ENCODE measurements around the gene KRTAP9-6.
"Not testable (repeated sequence)": the region's sequence is repeated elsewhere in the genome, so short reads cannot be mapped to it uniquely, and the experiment has no call there.

KRTAP9-6 gene

DNA sequence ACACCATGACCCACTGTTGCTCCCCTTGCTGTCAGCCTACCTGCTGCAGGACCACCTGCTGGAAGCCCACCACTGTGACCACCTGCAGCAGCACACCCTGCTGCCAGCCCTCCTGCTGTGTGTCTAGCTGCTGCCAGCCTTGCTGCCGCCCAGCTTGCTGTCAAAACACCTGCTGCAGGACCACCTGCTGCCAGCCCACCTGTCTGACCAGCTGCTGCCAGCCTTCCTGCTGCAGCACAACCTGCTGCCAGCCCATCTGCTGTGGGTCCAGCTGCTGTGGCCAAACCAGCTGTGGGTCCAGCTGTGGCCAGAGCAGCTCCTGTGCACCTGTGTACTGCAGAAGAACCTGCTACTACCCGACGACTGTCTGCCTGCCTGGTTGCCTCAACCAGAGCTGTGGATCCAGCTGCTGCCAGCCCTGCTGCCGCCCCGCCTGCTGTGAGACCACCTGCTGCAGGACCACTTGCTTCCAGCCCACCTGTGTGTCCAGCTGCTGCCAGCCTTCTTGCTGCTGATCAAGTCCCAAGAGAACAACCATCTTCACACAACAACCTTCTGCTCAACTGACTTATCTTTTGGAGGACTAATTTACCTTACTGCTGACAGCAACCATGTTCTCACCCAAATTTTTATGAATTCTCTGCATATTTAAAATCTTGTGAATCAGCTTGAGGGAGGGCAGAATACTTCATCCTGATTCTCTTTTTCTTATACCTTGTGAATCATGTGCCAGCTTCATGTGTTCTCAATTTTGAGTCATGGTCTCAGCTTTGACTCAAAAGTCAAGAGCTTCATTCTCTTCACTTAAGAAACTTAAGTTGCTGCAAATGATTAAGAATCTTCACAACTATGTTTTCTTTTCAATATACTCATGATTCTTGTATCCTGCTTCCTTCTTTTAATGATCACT lies 9.5 kb upstream of the KRTAP9-6 start, which contains the start of gene KRTAP9-9:
TSS of gene KRTAP9-9 (plus strand) at position 4 of the 910 bp plus-strand sequence.
- H3K4me3 Mint-ChIP-seq; H3K27ac Mint-ChIP-seq; H3K4me1 Mint-ChIP-seq (ENCODE audit: low read depth); H3K36me3 Mint-ChIP-seq (ENCODE audit: low read depth); H3K27me3 Mint-ChIP-seq; H3K9me3 Mint-ChIP-seq: not testable (repeated sequence)

DNA sequence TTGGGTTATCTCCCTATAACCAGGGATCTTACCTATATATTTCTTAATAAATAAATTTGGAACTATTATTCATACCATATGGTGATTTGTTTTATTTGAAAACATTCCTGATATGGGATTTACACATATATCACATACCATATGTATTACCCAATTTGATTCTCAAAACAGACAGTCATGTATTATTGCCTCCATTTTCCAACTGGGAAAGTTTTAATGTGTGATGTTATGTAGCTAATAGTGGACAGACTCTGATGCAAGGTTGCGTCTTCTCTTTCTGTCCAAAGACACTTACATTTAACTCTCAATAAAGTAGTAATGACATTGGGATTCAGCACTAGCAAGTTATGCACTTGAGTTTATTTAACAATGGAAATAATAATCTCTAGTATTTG lies 8.9 kb upstream of the KRTAP9-6 start:
- Mint-ChIP-seq H3K4me1 (ENCODE audit: low read depth) (peaks cover 13% of the 10 kb centered on the region), H3K27ac (no peak overlapping the region), H3K27me3 (peaks cover 4% of the 10 kb centered on the region), H3K9me3 (no peaks in the 10 kb centered on the region), H3K4me3 (no peak overlapping the region), H3K36me3 (ENCODE audit: low read depth) (no peaks in the 10 kb centered on the region)

DNA sequence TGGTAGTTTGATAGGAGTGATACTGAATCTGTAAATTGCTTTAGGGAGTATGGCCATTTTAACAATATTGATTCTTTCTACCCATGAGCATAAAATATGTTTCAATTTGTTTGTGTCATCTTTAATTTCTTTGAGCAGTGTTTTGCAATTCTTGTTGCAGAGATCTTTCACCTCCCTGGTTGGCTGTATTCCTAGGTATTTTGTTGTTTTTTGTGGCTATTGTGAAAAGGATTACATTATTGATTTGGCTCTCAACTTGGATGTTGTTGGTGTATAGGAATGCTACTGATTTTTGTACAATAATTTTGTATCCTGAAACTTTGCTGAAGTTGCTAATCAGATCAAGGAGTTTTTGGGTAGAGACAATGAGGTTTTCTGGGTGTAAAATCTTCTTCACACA lies 6.8 kb upstream of the KRTAP9-6 start:
- no peak overlapping the region for H3K4me3 Mint-ChIP-seq
- no peaks in the 10 kb centered on the region for H3K9me3 Mint-ChIP-seq
- H3K4me1 Mint-ChIP-seq (ENCODE audit: low read depth) = peaks cover 15% of the 10 kb centered on the region
- H3K27me3 Mint-ChIP-seq = peaks cover 5% of the 10 kb centered on the region
- H3K36me3 Mint-ChIP-seq (ENCODE audit: low read depth) = no peaks in the 10 kb centered on the region
- H3K27ac Mint-ChIP-seq = no peak overlapping the region

DNA sequence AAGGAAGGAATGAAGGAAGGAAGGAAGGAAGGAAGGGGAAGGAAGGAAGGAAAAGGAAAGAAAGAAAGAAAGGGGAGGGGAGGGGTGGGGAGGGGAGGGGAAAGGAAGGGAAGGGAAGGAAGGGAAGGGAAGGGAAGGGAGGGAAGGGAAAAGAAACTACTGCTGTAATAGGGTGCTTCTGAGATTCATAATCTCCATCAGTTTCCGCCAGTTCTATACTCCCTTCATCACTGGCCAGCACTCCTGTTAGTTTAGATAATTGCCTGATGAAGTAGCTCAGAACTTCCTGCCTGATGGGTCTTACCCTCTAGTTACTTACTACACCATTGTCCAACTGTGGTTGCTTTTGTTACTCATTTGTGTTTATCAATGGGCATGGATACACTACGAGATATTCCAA lies 2.0 kb upstream of the KRTAP9-6 start:
- no peak overlapping the region for H3K4me3 Mint-ChIP-seq
- no peaks in the 10 kb centered on the region for H3K36me3 Mint-ChIP-seq (ENCODE audit: low read depth)
- H3K27me3 Mint-ChIP-seq = peaks cover 4% of the 10 kb centered on the region
- H3K4me1 Mint-ChIP-seq (ENCODE audit: low read depth) = peaks cover 15% of the 10 kb centered on the region
- no peaks in the 10 kb centered on the region for H3K9me3 Mint-ChIP-seq
- H3K27ac Mint-ChIP-seq = no peak overlapping the region

DNA sequence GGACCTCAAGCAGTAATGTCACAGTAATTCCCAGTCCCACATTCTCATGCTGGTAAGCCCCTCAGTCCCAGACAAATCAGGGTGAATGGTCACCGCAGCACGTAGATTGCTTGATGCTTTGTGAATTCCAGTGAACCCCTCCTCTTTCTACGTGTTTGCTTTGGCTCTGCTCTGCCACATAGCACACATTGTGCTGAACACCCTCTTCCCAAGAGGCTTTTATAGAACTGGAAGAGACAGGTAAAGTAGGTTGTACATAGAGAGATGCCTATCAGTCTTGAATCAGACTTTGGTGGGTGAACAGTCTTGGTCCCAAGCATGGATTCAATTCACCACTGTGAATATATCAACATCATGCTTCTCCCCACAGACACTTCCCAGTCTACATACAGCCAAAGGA lies 579 bp upstream of the KRTAP9-6 start:
- H3K9me3 Mint-ChIP-seq = no peaks in the 10 kb centered on the region
- no peaks in the 10 kb centered on the region for H3K36me3 Mint-ChIP-seq (ENCODE audit: low read depth)
- peaks cover 15% of the 10 kb centered on the region for H3K4me1 Mint-ChIP-seq (ENCODE audit: low read depth)
- no peak overlapping the region for H3K4me3 Mint-ChIP-seq
- peaks cover 4% of the 10 kb centered on the region for H3K27me3 Mint-ChIP-seq
- H3K27ac Mint-ChIP-seq = no peak overlapping the region

DNA sequence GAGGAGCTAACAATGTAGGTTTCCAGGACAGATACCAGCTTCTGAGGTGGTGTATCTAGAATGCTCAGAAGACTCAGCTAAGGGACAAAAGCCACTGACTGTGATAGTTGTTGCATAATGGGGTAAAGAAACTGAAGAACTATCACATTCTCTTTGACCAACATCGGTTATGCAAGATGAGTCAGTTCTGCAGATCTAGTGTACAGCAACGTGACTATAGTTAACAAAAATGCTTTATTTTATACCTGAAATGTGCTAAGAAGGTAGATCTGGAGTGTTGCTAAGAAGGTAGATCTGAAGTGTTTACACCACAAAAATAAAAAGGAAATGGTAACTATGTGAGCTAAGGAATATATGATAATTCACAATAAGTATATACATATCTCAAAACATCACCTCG lies 2.5 kb downstream of the KRTAP9-6 start:
- no peak overlapping the region for H3K27ac Mint-ChIP-seq
- peaks cover 4% of the 10 kb centered on the region for H3K27me3 Mint-ChIP-seq
- no peaks in the 10 kb centered on the region for H3K4me1 Mint-ChIP-seq (ENCODE audit: low read depth)
- no peaks in the 10 kb centered on the region for H3K9me3 Mint-ChIP-seq
- H3K4me3 Mint-ChIP-seq = no peak overlapping the region
- no peaks in the 10 kb centered on the region for H3K36me3 Mint-ChIP-seq (ENCODE audit: low read depth)

DNA sequence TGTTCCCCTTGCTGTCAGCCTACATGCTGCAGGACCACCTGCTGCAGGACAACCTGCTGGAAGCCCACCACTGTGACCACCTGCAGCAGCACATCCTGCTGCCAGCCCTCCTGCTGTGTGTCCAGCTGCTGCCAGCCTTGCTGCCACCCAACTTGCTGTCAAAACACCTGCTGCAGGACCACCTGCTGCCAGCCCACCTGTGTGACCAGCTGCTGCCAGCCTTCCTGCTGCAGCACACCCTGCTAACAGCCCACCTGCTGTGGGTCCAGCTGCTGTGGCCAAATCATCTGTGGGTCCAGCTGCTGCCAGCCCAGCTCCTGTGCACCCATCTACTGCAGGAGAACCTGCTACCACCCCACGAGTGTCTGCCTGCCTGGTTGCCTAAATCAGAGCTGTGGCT lies 6.1 kb downstream of the KRTAP9-6 start:
- H3K36me3 Mint-ChIP-seq (ENCODE audit: low read depth); H3K4me3 Mint-ChIP-seq; H3K27me3 Mint-ChIP-seq; H3K9me3 Mint-ChIP-seq; H3K27ac Mint-ChIP-seq; H3K4me1 Mint-ChIP-seq (ENCODE audit: low read depth): not testable (repeated sequence)

DNA sequence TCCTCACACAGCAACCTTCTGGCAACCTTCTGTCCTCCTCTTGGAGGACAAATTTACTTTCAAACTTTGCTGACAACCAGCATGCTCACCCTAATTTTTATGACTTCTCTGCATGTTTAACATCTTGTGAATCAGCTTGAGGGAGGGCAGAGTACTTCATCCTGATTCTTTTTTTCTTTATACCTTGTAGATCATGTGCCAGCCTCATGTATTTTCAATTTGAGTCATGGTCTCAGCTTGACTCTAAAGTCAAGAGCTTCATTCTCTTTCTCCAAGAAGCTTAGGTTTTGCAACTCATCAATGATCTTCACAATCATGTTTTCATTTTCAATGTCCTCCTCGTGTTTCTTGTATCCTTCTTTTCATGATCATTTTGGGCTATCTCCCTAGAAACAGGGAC lies 6.7 kb downstream of the KRTAP9-6 start:
- H3K4me1 Mint-ChIP-seq (ENCODE audit: low read depth) = no peaks in the 10 kb centered on the region
- no peak overlapping the region for H3K27ac Mint-ChIP-seq
- H3K27me3 Mint-ChIP-seq = peaks cover 7% of the 10 kb centered on the region

DNA sequence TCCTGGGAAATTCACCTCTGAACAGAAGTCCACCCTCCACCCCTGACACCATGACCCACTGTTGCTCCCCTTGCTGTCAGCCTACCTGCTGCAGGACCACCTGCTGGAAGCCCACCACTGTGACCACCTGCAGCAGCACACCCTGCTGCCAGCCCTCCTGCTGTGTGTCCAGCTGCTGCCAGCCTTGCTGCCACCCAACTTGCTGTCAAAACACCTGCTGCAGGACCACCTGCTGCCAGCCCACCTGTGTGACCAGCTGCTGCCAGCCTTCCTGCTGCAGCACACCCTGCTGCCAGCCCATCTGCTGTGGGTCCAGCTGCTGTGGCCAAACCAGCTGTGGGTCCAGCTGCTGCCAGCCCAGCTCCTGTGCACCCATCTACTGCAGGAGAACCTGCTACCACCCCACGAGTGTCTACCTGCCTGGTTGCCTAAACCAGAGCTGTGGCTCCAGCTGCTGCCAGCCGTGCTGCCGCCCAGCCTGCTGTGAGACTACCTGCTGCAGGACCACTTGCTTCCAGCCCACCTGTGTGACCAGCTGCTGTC lies 10.5 kb downstream of the KRTAP9-6 start, which contains the start of gene KRTAP9-7:
TSS of gene KRTAP9-7 (plus strand) at position 51 of the 543 bp plus-strand sequence. CDS start at position 51, 0 bp downstream.
- not testable (repeated sequence) for H3K27me3 Mint-ChIP-seq; H3K36me3 Mint-ChIP-seq (ENCODE audit: low read depth); H3K4me3 Mint-ChIP-seq; H3K9me3 Mint-ChIP-seq; H3K27ac Mint-ChIP-seq; H3K4me1 Mint-ChIP-seq (ENCODE audit: low read depth)

More for the DNA sequence above, 6.7 kb downstream of the KRTAP9-6 start:
- Mint-ChIP-seq H3K9me3 (no peaks in the 10 kb centered on the region), H3K36me3 (ENCODE audit: low read depth) (no peaks in the 10 kb centered on the region), H3K4me3 (no peak overlapping the region)

DNA sequence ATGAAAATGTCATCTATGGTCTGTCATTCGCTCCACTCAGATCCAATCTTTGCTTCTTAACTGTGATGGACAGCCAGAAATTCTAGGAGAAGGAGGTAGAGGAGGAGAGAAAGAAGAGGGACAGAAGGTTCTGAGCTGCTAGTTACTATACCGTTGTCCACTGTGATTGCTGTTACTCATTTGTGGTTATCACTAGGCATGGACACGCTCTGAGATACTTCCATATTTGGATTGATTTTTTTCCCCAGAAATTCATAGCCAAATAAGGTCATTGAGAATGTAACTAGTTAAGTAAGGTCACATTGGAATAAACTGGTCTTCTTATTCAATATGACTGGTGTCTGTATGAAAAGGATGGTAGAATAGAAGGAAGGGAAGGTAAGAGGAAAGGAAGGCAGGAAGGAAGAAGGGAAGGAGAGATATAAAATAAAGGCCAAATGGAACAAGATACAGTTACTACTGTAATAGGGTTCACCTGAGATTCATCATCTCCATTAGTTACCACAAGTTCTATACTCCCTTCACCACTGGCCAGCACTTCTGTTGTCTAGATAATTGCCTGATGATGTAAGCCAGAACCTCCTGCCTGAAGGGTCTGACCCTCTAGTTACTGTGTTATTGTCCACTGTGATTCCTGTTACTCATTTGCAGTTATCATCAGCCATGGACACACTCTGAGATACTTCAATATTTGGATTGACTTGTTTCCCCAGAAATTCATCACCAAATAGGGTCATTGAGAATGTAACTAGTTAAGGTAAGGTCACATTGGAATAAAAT lies 13.2 kb downstream of the KRTAP9-6 start:
- H3K4me1 Mint-ChIP-seq (ENCODE audit: low read depth) = no peaks in the 10 kb centered on the region
- no peaks in the 10 kb centered on the region for H3K36me3 Mint-ChIP-seq (ENCODE audit: low read depth)
- H3K9me3 Mint-ChIP-seq = no peaks in the 10 kb centered on the region
- H3K27me3 Mint-ChIP-seq = peaks cover 10% of the 10 kb centered on the region
- H3K27ac Mint-ChIP-seq = no peak overlapping the region
- no peak overlapping the region for H3K4me3 Mint-ChIP-seq

DNA sequence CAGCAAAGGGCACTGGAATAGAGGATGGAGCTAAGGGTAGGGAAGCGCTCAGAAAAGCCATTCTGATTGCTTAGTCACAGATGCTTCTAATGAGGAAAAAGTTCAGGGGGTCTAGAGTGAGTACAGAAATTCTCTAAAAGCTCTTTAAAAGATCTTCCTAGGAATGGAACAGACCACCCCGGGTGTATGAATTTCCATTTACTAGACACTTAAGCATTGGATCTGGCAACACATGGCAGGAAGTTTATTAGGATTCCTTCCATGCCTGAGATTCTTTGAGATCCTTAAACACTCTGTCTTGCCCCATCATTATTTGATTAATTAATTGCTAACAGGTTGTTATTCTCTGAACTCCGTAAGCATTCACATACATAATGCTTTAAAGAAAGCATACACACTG lies 18.9 kb downstream of the KRTAP9-6 start:
- Mint-ChIP-seq H3K4me1 (ENCODE audit: low read depth) (peaks cover 9% of the 10 kb centered on the region), H3K4me3 (no peak overlapping the region), H3K27ac (no peak overlapping the region), H3K9me3 (no peaks in the 10 kb centered on the region), H3K36me3 (ENCODE audit: low read depth) (no peaks in the 10 kb centered on the region), H3K27me3 (no peaks in the 10 kb centered on the region)

DNA sequence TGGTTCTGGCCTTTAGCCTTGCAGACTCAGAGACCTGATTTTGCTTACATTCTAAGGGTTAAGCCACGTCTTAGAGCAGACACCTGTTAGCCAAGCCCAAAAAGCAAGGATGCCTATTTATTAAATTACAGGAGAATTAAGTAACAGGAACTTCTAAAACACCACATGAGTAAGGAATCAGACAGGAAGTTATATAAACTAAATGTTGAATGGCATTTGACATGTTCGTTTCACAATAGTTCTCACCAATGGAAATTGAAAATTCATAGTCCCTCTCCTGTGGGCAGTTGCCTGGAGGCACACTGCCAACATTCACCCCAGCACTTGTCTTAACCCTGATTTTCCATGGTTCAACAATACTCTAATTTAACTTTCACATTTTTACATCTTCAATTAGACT lies 19.4 kb downstream of the KRTAP9-6 start:
- Mint-ChIP-seq H3K4me1 (ENCODE audit: low read depth) (peaks cover 9% of the 10 kb centered on the region), H3K36me3 (ENCODE audit: low read depth) (no peaks in the 10 kb centered on the region), H3K9me3 (no peaks in the 10 kb centered on the region), H3K27me3 (no peaks in the 10 kb centered on the region), H3K4me3 (no peak overlapping the region), H3K27ac (no peak overlapping the region)

DNA sequence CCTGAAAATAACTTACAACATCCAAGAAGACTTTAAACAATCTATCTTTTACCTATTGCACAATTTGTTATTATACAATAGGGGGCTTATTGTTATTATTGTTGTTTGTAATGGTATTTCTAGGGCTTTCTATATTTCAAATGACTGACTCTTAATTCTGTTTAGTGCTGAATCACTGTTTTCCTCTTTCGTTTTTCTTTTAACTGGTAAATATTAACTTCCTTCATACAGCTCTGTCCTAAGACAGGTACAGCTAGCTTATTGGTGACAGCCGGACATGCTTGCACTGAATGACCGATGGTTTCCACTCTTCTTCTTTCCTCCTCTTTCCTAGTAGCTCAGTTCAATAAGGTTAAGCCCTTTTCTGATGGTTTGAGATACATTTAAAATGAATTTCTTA lies 21.9 kb downstream of the KRTAP9-6 start:
- no peak overlapping the region for H3K4me3 Mint-ChIP-seq
- no peaks in the 10 kb centered on the region for H3K9me3 Mint-ChIP-seq
- H3K4me1 Mint-ChIP-seq (ENCODE audit: low read depth) = peaks cover 9% of the 10 kb centered on the region
- no peaks in the 10 kb centered on the region for H3K27me3 Mint-ChIP-seq
- no peak overlapping the region for H3K27ac Mint-ChIP-seq
- H3K36me3 Mint-ChIP-seq (ENCODE audit: low read depth) = no peaks in the 10 kb centered on the region

DNA sequence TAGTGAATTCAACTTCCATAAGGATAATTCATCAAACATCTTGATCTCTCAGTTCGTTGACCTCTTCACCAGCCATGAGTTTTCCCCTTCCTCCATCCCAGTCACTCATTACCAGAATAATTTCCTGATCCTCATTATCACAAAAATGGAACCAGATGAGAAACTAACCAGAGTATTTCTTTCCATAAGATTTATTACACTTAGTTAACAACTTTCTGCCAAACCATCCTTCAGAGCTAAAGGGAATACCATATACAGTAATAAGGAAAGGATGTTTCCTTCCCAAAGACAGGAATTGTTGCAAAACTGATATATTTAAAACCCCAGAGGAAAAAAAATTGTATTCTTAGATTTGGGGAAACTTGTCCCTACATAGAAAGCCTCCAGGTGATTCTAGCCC lies 28.8 kb downstream of the KRTAP9-6 start:
- no peaks in the 10 kb centered on the region for H3K27me3 Mint-ChIP-seq
- H3K4me1 Mint-ChIP-seq (ENCODE audit: low read depth) = no peaks in the 10 kb centered on the region
- H3K27ac Mint-ChIP-seq = no peak overlapping the region
- H3K9me3 Mint-ChIP-seq = no peaks in the 10 kb centered on the region
- H3K36me3 Mint-ChIP-seq (ENCODE audit: low read depth) = no peaks in the 10 kb centered on the region
- H3K4me3 Mint-ChIP-seq = no peak overlapping the region

DNA sequence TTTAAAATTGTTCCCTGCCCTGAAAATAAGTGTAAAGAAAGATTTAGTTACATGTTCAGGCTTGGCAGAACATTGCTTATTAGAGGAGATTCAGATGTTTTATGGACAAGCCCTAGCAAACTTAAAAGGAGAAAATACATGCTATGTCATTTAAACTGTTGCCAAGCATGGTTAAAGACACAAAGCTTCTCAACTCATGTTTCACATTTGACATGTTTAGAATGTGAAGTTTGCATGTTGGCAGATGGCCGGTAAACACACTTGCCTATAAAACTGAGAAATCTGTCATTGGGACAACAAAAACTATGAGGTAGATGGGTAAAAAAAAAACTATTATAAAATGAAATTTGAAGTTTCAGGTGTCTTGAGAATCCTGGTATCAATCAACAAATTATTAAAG lies 31.7 kb downstream of the KRTAP9-6 start:
- Mint-ChIP-seq H3K27ac (no peak overlapping the region), H3K4me3 (no peak overlapping the region), H3K4me1 (ENCODE audit: low read depth) (peaks cover 8% of the 10 kb centered on the region), H3K27me3 (no peaks in the 10 kb centered on the region), H3K9me3 (no peaks in the 10 kb centered on the region), H3K36me3 (ENCODE audit: low read depth) (no peaks in the 10 kb centered on the region)

Data from stimulated activated naive CD8-positive, alpha-beta T cell treated with anti-CD3 and anti-CD28 coated beads, Interleukin-15, Interleukin-2, amounts not matched to agents 100 ng/mL and 50 ng/mL, for 24 hours (primary cell).